ENCODE results near the gene ABCC9. TPM values are rescaled to one million over a fixed set of nuclear protein-coding genes. Genes with fewer than 3 reads are reported as not detected.
A peak's percentile ranks its signal among the peaks of the same experiment; 100 is the strongest.
"Not testable (repeated sequence)": the region's sequence is repeated elsewhere in the genome, so short reads cannot be mapped to it uniquely, and the experiment has no call there.

The ABCC9 gene
- total RNA-seq, 4 donors from 2014 or later = 76.1 to 140 (median 118) TPM

GRCh38 chr12:21813125-21813524, 128.1 kb downstream of the ABCC9 start:
- intact Hi-C loops (cut with DNase I; ENCODE audit: low total_unique reads) (no loop called here), in situ Hi-C loops (cut with MboI; ENCODE audit: low sequenced_read_pairs in 4 of 4) (no loop called here)
- H3K27me3 ChIP-seq = no peaks in the 10 kb centered on the region
- H3K4me3 ChIP-seq = no peak overlapping the region
- no peak for DNase-seq
- TF ChIP-seq POLR2A (IDR thresholded peaks at IDR 0.05) (no peak), CTCF (IDR thresholded peaks at IDR 0.05 in 4 of 5, conservative IDR thresholded peaks at IDR 0.05 in 1 of 5) (no peak)
- H3K27ac ChIP-seq = peak overlapping the region; percentile 70 to 87 (median 74)
- peaks cover 0 to 34% of the 10 kb centered on the region in 2 donors for H3K36me3 ChIP-seq
- ATAC-seq = no peak
- H3K4me1 ChIP-seq = peaks cover 6 to 19% of the 10 kb centered on the region in 2 donors
- no peaks in the 10 kb centered on the region for H3K9me3 ChIP-seq

DNA sequence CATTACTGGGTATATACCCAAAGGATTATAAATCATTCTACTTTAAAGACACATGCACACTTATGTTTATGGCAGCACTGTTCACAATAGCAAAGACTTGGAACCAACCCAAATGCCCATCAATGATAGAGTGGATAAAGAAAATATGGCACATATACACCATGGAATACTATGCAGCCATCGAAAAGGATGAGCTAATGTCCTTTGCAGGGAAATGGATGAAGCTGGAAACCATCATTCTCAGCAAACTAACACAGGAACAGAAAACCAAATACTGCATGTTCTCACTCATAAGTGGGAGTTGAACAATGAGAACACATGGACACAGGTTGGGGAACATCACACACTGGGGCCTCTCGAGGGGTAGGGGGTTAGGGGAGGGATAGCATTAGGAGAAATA, 128.9 kb downstream of the ABCC9 start:
- H3K9me3 ChIP-seq; in situ Hi-C loops (cut with MboI; ENCODE audit: low sequenced_read_pairs in 4 of 4); H3K4me3 ChIP-seq; intact Hi-C loops (cut with DNase I; ENCODE audit: low total_unique reads); DNase-seq; ATAC-seq; H3K27me3 ChIP-seq: not testable (repeated sequence)
- Histone ChIP-seq H3K4me1 (peaks cover 6 to 19% of the 10 kb centered on the region in 2 donors), H3K27ac (peak overlapping the region; percentile 6 to 87 (median 74)), H3K36me3 (peaks cover 0 to 40% of the 10 kb centered on the region in 2 donors)

- peaks cover 2 to 4% of the 10 kb centered on the region in 2 donors for H3K4me1 ChIP-seq
- no peak for TF ChIP-seq POLR2A (IDR thresholded peaks at IDR 0.05)
- TF ChIP-seq CTCF (IDR thresholded peaks at IDR 0.05 in 4 of 5, conservative IDR thresholded peaks at IDR 0.05 in 1 of 5) = no peak
- H3K27ac ChIP-seq = peak overlapping the region in 2 of 4 donors; percentile 8 to 25
- H3K9me3 ChIP-seq = no peaks in the 10 kb centered on the region
- no peak for ATAC-seq
- H3K36me3 ChIP-seq = peaks cover 0 to 63% of the 10 kb centered on the region in 2 donors
- in situ Hi-C loops (cut with MboI; ENCODE audit: low sequenced_read_pairs in 4 of 4) = no loop called here
- H3K27me3 ChIP-seq = no peaks in the 10 kb centered on the region
- no peak overlapping the region for H3K4me3 ChIP-seq
- intact Hi-C loops (cut with DNase I; ENCODE audit: low total_unique reads) = no loop called here
- no peak for DNase-seq
These were observed 132.1 kb downstream of the ABCC9 start for GRCh38 chr12:21809100-21809499.

GRCh38 chr12:21806255-21806654, 135.0 kb downstream of the ABCC9 start:
- Histone ChIP-seq H3K27ac (no peak overlapping the region), H3K4me3 (no peak overlapping the region), H3K27me3 (no peaks in the 10 kb centered on the region), H3K4me1 (no peaks in the 10 kb centered on the region), H3K9me3 (no peaks in the 10 kb centered on the region), H3K36me3 (peaks cover 0 to 61% of the 10 kb centered on the region in 2 donors)
- DNase-seq = no peak
- in situ Hi-C loops (cut with MboI; ENCODE audit: low sequenced_read_pairs in 4 of 4) = no loop called here
- no peak for ATAC-seq
- TF ChIP-seq CTCF (IDR thresholded peaks at IDR 0.05 in 4 of 5, conservative IDR thresholded peaks at IDR 0.05 in 1 of 5) (no peak), POLR2A (IDR thresholded peaks at IDR 0.05) (no peak)
- intact Hi-C loops (cut with DNase I; ENCODE audit: low total_unique reads) = no loop called here

DNA sequence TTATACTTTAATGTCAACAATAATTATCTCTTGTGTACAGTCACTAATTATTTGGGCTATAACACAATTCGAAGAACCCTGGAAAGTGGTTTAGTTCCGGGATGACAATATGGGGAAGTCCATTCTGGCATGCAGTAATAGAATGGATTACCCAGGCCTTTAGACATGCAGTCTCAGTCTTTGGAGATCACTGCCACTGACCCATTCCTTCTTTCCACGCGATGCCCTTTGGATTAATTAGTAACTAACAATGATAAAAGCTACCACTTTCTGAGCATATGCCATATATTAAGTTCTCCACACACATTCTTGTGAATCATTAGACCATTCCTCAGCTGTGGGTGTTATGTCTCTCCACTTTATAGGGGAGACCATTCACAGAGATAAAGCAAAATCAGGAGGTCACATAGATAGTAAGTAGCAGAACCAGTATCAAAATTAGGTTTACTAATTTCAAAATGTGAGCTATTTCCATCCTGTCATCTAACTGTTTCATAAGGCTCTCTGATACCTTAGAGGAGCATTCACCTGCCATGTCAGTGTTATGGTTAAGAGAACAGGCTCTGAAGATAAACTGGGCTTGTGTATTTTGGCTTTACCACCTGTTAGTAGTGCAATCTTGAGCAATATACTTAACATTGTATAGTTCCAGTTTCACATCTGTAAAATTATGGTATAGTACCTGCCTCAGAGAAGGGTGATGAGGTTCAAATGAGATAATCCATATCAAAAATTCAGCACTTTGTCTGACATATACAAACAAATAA, 139.5 kb downstream of the ABCC9 start:
- H3K4me3 ChIP-seq = no peak overlapping the region
- no peak for ATAC-seq
- no peaks in the 10 kb centered on the region for H3K4me1 ChIP-seq
- H3K27ac ChIP-seq = peak overlapping the region in 1 of 4 donors; percentile 4
- no peaks in the 10 kb centered on the region for H3K27me3 ChIP-seq
- intact Hi-C loops (cut with DNase I; ENCODE audit: low total_unique reads) (no loop called here), in situ Hi-C loops (cut with MboI; ENCODE audit: low sequenced_read_pairs in 4 of 4) (no loop called here)
- no peaks in the 10 kb centered on the region for H3K9me3 ChIP-seq
- peaks cover 4 to 38% of the 10 kb centered on the region in 2 donors for H3K36me3 ChIP-seq
- no peak for TF ChIP-seq CTCF (IDR thresholded peaks at IDR 0.05 in 4 of 5, conservative IDR thresholded peaks at IDR 0.05 in 1 of 5)
- no peak for TF ChIP-seq POLR2A (IDR thresholded peaks at IDR 0.05)
- DNase-seq = no peak
